Measurements from ENCODE around the gene DRAM1.
A peak's percentile ranks its signal among the peaks of the same experiment; 100 is the strongest.
"Not testable (repeated sequence)": the region's sequence is repeated elsewhere in the genome, so short reads cannot be mapped to it uniquely, and the experiment has no call there.

DRAM1 gene

GRCh38 chr12:101885912-101886561 is 8.7 kb downstream of the DRAM1 start:
- Histone ChIP-seq H3K4me1 (ENCODE audit: control insufficient read depth, insufficient read depth, low read length) (peaks cover 3% of the 10 kb centered on the region), H3K9ac (ENCODE audit: low read length) (no peak overlapping the region), H3K27me3 (ENCODE audit: control insufficient read depth, insufficient read depth, low read length) (no peaks in the 10 kb centered on the region), H3K36me3 (ENCODE audit: control insufficient read depth, insufficient read depth, low read length) (no peaks in the 10 kb centered on the region), H3K9me3 (ENCODE audit: control insufficient read depth, low read length) (no peaks in the 10 kb centered on the region), H3K4me3 (ENCODE audit: low read length) (no peak overlapping the region)

GRCh38 chr12:101889211-101889752 is 11.9 kb downstream of the DRAM1 start:
- H3K9me3 ChIP-seq (ENCODE audit: control insufficient read depth, low read length): no peaks in the 10 kb centered on the region
- H3K27me3 ChIP-seq (ENCODE audit: control insufficient read depth, insufficient read depth, low read length): no peaks in the 10 kb centered on the region
- H3K4me3 ChIP-seq (ENCODE audit: low read length): no peak overlapping the region
- no peaks in the 10 kb centered on the region for H3K36me3 ChIP-seq (ENCODE audit: control insufficient read depth, insufficient read depth, low read length)
- H3K4me1 ChIP-seq (ENCODE audit: control insufficient read depth, insufficient read depth, low read length): peaks cover 8% of the 10 kb centered on the region
- H3K9ac ChIP-seq (ENCODE audit: low read length): no peak overlapping the region

- no peaks in the 10 kb centered on the region for H3K9me3 ChIP-seq (ENCODE audit: control insufficient read depth, low read length)
- H3K4me3 ChIP-seq (ENCODE audit: low read length): no peak overlapping the region
- H3K9ac ChIP-seq (ENCODE audit: low read length): peak overlapping the region; percentile 43
- no peaks in the 10 kb centered on the region for H3K36me3 ChIP-seq (ENCODE audit: control insufficient read depth, insufficient read depth, low read length)
- no peaks in the 10 kb centered on the region for H3K27me3 ChIP-seq (ENCODE audit: control insufficient read depth, insufficient read depth, low read length)
- H3K4me1 ChIP-seq (ENCODE audit: control insufficient read depth, insufficient read depth, low read length): peaks cover 15% of the 10 kb centered on the region
These were observed 14.1 kb downstream of the DRAM1 start for GRCh38 chr12:101891462-101891971.

- Histone ChIP-seq H3K27me3 (ENCODE audit: control insufficient read depth, insufficient read depth, low read length) (no peaks in the 10 kb centered on the region), H3K9ac (ENCODE audit: low read length) (no peak overlapping the region), H3K36me3 (ENCODE audit: control insufficient read depth, insufficient read depth, low read length) (no peaks in the 10 kb centered on the region), H3K4me3 (ENCODE audit: low read length) (no peak overlapping the region), H3K9me3 (ENCODE audit: control insufficient read depth, low read length) (no peaks in the 10 kb centered on the region), H3K4me1 (ENCODE audit: control insufficient read depth, insufficient read depth, low read length) (peaks cover 15% of the 10 kb centered on the region)
These were observed 15.4 kb downstream of the DRAM1 start for GRCh38 chr12:101892794-101893193.

GRCh38 chr12:101901777-101902176 is 24.4 kb downstream of the DRAM1 start:
- Histone ChIP-seq H3K9ac (ENCODE audit: low read length) (no peak overlapping the region), H3K9me3 (ENCODE audit: control insufficient read depth, low read length) (no peaks in the 10 kb centered on the region), H3K27me3 (ENCODE audit: control insufficient read depth, insufficient read depth, low read length) (no peaks in the 10 kb centered on the region), H3K4me1 (ENCODE audit: control insufficient read depth, insufficient read depth, low read length) (no peaks in the 10 kb centered on the region), H3K4me3 (ENCODE audit: low read length) (no peak overlapping the region), H3K36me3 (ENCODE audit: control insufficient read depth, insufficient read depth, low read length) (no peaks in the 10 kb centered on the region)

GRCh38 chr12:101902641-101903040 is 25.3 kb downstream of the DRAM1 start:
- Histone ChIP-seq H3K9me3 (ENCODE audit: control insufficient read depth, low read length) (no peaks in the 10 kb centered on the region), H3K9ac (ENCODE audit: low read length) (no peak overlapping the region), H3K4me1 (ENCODE audit: control insufficient read depth, insufficient read depth, low read length) (no peaks in the 10 kb centered on the region), H3K27me3 (ENCODE audit: control insufficient read depth, insufficient read depth, low read length) (no peaks in the 10 kb centered on the region), H3K4me3 (ENCODE audit: low read length) (no peak overlapping the region), H3K36me3 (ENCODE audit: control insufficient read depth, insufficient read depth, low read length) (no peaks in the 10 kb centered on the region)

GRCh38 chr12:101906226-101906625 is 28.8 kb downstream of the DRAM1 start:
- peaks cover 11% of the 10 kb centered on the region for H3K4me1 ChIP-seq (ENCODE audit: control insufficient read depth, insufficient read depth, low read length)
- no peak overlapping the region for H3K9ac ChIP-seq (ENCODE audit: low read length)
- H3K36me3 ChIP-seq (ENCODE audit: control insufficient read depth, insufficient read depth, low read length): no peaks in the 10 kb centered on the region
- H3K9me3 ChIP-seq (ENCODE audit: control insufficient read depth, low read length): no peaks in the 10 kb centered on the region
- H3K27me3 ChIP-seq (ENCODE audit: control insufficient read depth, insufficient read depth, low read length): no peaks in the 10 kb centered on the region
- no peak overlapping the region for H3K4me3 ChIP-seq (ENCODE audit: low read length)

- Histone ChIP-seq H3K9me3 (ENCODE audit: control insufficient read depth, low read length) (no peaks in the 10 kb centered on the region), H3K4me1 (ENCODE audit: control insufficient read depth, insufficient read depth, low read length) (peaks cover 11% of the 10 kb centered on the region), H3K4me3 (ENCODE audit: low read length) (no peak overlapping the region), H3K36me3 (ENCODE audit: control insufficient read depth, insufficient read depth, low read length) (no peaks in the 10 kb centered on the region), H3K9ac (ENCODE audit: low read length) (no peak overlapping the region), H3K27me3 (ENCODE audit: control insufficient read depth, insufficient read depth, low read length) (no peaks in the 10 kb centered on the region)
These were observed 31.0 kb downstream of the DRAM1 start for GRCh38 chr12:101908395-101908794.

GRCh38 chr12:101909646-101910045 is 32.3 kb downstream of the DRAM1 start:
- peaks cover 11% of the 10 kb centered on the region for H3K4me1 ChIP-seq (ENCODE audit: control insufficient read depth, insufficient read depth, low read length)
- H3K4me3 ChIP-seq (ENCODE audit: low read length): peak overlapping the region; percentile 18

GRCh38 chr12:101915841-101916240 is 38.5 kb downstream of the DRAM1 start:
- H3K36me3 ChIP-seq (ENCODE audit: control insufficient read depth, insufficient read depth, low read length): no peaks in the 10 kb centered on the region
- H3K27me3 ChIP-seq (ENCODE audit: control insufficient read depth, insufficient read depth, low read length): no peaks in the 10 kb centered on the region
- no peak overlapping the region for H3K9ac ChIP-seq (ENCODE audit: low read length)
- no peaks in the 10 kb centered on the region for H3K9me3 ChIP-seq (ENCODE audit: control insufficient read depth, low read length)
- H3K4me3 ChIP-seq (ENCODE audit: low read length): no peak overlapping the region
- H3K4me1 ChIP-seq (ENCODE audit: control insufficient read depth, insufficient read depth, low read length): no peaks in the 10 kb centered on the region

More at GRCh38 chr12:101909646-101910045, 32.3 kb downstream of the DRAM1 start:
- Histone ChIP-seq H3K36me3 (ENCODE audit: control insufficient read depth, insufficient read depth, low read length) (no peaks in the 10 kb centered on the region), H3K27me3 (ENCODE audit: control insufficient read depth, insufficient read depth, low read length) (no peaks in the 10 kb centered on the region), H3K9me3 (ENCODE audit: control insufficient read depth, low read length) (no peaks in the 10 kb centered on the region), H3K9ac (ENCODE audit: low read length) (peak overlapping the region; percentile 44)

- H3K36me3 ChIP-seq (ENCODE audit: control insufficient read depth, insufficient read depth, low read length); H3K9ac ChIP-seq (ENCODE audit: low read length); H3K4me3 ChIP-seq (ENCODE audit: low read length): not testable (repeated sequence)
These were observed 41.4 kb downstream of the DRAM1 start for GRCh38 chr12:101918805-101919204.

GRCh38 chr12:101919447-101919846 is 42.1 kb downstream of the DRAM1 start:
- Histone ChIP-seq H3K9ac (ENCODE audit: low read length) (no peak overlapping the region), H3K36me3 (ENCODE audit: control insufficient read depth, insufficient read depth, low read length) (no peaks in the 10 kb centered on the region), H3K4me1 (ENCODE audit: control insufficient read depth, insufficient read depth, low read length) (no peaks in the 10 kb centered on the region), H3K9me3 (ENCODE audit: control insufficient read depth, low read length) (no peaks in the 10 kb centered on the region), H3K4me3 (ENCODE audit: low read length) (no peak overlapping the region), H3K27me3 (ENCODE audit: control insufficient read depth, insufficient read depth, low read length) (no peaks in the 10 kb centered on the region)

More at GRCh38 chr12:101918805-101919204, 41.4 kb downstream of the DRAM1 start:
- not testable (repeated sequence) for H3K27me3 ChIP-seq (ENCODE audit: control insufficient read depth, insufficient read depth, low read length); H3K4me1 ChIP-seq (ENCODE audit: control insufficient read depth, insufficient read depth, low read length); H3K9me3 ChIP-seq (ENCODE audit: control insufficient read depth, low read length)
